PC-9 (cell line): ENCODE data around the gene AHCYL2. TPM values are rescaled to one million over a fixed set of nuclear protein-coding genes. Genes with fewer than 3 reads are reported as not detected.
"Not testable (repeated sequence)": the region's sequence is repeated elsewhere in the genome, so short reads cannot be mapped to it uniquely, and the experiment has no call there.

Source experiments
- BruUV-seq: library from RNA; stranded (reverse); fragments of 400-500 nt; replicated peaks from 2 replicates; lab custom pipeline; 2021; lab: Mats Ljungman, UMichigan
- CTCF ChIA-PET: fragments of 300-600 bp; sonication (Branson Sonifier 250); formaldehyde crosslinking; loops from one replicate; lab custom pipeline; 2022; ENCODE audit warnings: antibody characterized with exemption; lab: Charles Lee
- POLR2A ChIA-PET: fragments of 300-600 bp; sonication (Branson Sonifier 250); formaldehyde crosslinking; loops from one replicate; lab custom pipeline; 2022; ENCODE audit warnings: antibody characterized with exemption; ENCODE audit not compliant: unreplicated experiment; lab: Charles Lee
- DNase-seq, 2 experiments: peaks; one replicate each; pipeline versions ENCODE4 v3.0.0 to v3.0.0-alpha.2; 2015 to 2022; ENCODE audit warnings: mixed read lengths in 1 of 2
- H2AFZ ChIP-seq: fragments of 200-600 bp; sonication (generic); 2 replicates; pipeline ENCODE4 v1.8.1; 2017; ENCODE audit warnings: antibody characterized with exemption
- H3F3A ChIP-seq: fragments of 200-600 bp; sonication (generic); 2 replicates; pipeline ENCODE4 v1.8.1; 2017; ENCODE audit warnings: antibody characterized with exemption, mild to moderate bottlenecking, low read depth; ENCODE audit not compliant: insufficient read depth
- H3K27ac ChIP-seq: fragments of 200-600 bp; sonication (generic); 2 replicates; pipeline ENCODE4 v1.6.1; 2016; ENCODE audit warnings: mixed run types
- H3K27me3 ChIP-seq: fragments of 200-600 bp; sonication (generic); 2 replicates; pipeline ENCODE4 v1.6.1; 2016; ENCODE audit warnings: low read depth, mixed run types; ENCODE audit not compliant: insufficient read depth
- H3K36me3 ChIP-seq: fragments of 200-600 bp; sonication (generic); 2 replicates; pipeline ENCODE4 v1.6.1; 2016; ENCODE audit warnings: low read depth, mixed run types
- H3K4me1 ChIP-seq: fragments of 200-600 bp; sonication (generic); replicated peaks from 2 replicates; pipeline ENCODE4 v1.6.1; 2016; ENCODE audit warnings: mixed run types; ENCODE audit not compliant: insufficient read depth
- H3K4me2 ChIP-seq: fragments of 200-600 bp; sonication (generic); 2 replicates; pipeline ENCODE4 v1.6.1; 2017; ENCODE audit warnings: mixed run types
- H3K4me3 ChIP-seq: fragments of 200-600 bp; sonication (generic); 2 replicates; pipeline ENCODE4 v1.6.1; 2016; ENCODE audit warnings: mixed run types
- H3K79me2 ChIP-seq: fragments of 200-600 bp; sonication (generic); 2 replicates; pipeline ENCODE4 v1.6.1; 2017; ENCODE audit warnings: low read depth, mixed run types
- H3K9me2 ChIP-seq: fragments of 200-600 bp; sonication (generic); 2 replicates; pipeline ENCODE4 v1.8.1; 2017; ENCODE audit warnings: mild to moderate bottlenecking; ENCODE audit not compliant: insufficient read depth
- H3K9me3 ChIP-seq: fragments of 200-600 bp; sonication (generic); 2 replicates; pipeline ENCODE4 v1.8.1; 2016; ENCODE audit warnings: low read depth; ENCODE audit not compliant: insufficient read depth
- H4K20me1 ChIP-seq: fragments of 200-600 bp; sonication (generic); 2 replicates; pipeline ENCODE4 v1.8.1; 2017; ENCODE audit not compliant: insufficient read depth
- EZH2 ChIP-seq: fragments of 200-600 bp; sonication (generic); IDR thresholded peaks from 2 replicates; pipeline ENCODE4 v1.8.0; 2017; ENCODE audit warnings: antibody characterized with exemption, low read depth
- intact Hi-C: fragments of 100-400 bp; cut with micrococcal nuclease; formaldehyde crosslinking; loops from one replicate; pipeline ENCODE4 v1.10.0; 2022; ENCODE audit not compliant: unreplicated experiment
- total RNA-seq: library from RNA; stranded (reverse); gene quantifications from 2 replicates; pipeline ENCODE4 v1.2.3, GENCODE V29; 2021
- TF ChIP-seq, protein P1 (sequence below): fragments of 200-600 bp; sonication (generic); conservative IDR thresholded peaks from 2 replicates; pipeline ENCODE4 v1.6.1; 2017; ENCODE audit warnings: mixed run types, antibody characterized with exemption, mild to moderate bottlenecking, moderate library complexity

Gene AHCYL2
- total RNA-seq, 1 experiment from 2014 or later: 15.7 TPM

DNA sequence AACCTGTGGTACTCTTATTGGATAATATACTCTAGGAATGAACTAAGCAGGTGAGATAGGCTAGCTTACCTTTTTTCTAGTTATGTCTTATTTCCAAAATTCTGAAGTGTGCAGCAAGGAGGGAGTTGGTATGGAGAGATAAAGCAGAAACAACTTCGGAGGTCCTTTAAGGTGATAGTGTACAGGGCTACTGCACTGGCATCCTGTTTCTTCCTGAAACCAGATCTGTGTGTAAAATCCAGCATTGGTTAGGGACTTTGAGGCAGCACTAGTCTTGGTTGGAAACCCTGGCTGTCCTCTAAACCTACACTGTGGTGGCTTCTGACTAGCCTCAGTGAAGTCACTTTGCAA, 142.5 kb downstream of the AHCYL2 start:
- intact Hi-C loops: loop anchor here (1.0 to 2.0 kb wide), 6 partner anchors 25 to 643 kb away; partner anchors contain the start of gene AHCYL2
- POLR2A ChIA-PET: no interaction called here
- Histone ChIP-seq H3K36me3 (no peaks in the 10 kb centered on the region), H4K20me1 (no peaks in the 10 kb centered on the region), H3K4me3 (peak overlapping the region; percentile 76; the same call in 1 of the 2 replicates), H3K27ac (peak overlapping the region; percentile 97), H2AFZ (no peak overlapping the region), H3F3A (peaks cover 29% of the 10 kb centered on the region), H3K4me1 (peaks cover 36% of the 10 kb centered on the region), H3K9me2 (no peaks in the 10 kb centered on the region), H3K4me2 (peak overlapping the region; percentile 99), H3K79me2 (peaks cover 23% of the 10 kb centered on the region; the same call in 1 of the 2 replicates), H3K9me3 (no peaks in the 10 kb centered on the region), H3K27me3 (no peaks in the 10 kb centered on the region)
- no peak for DNase-seq
- TF ChIP-seq, protein P1, sequence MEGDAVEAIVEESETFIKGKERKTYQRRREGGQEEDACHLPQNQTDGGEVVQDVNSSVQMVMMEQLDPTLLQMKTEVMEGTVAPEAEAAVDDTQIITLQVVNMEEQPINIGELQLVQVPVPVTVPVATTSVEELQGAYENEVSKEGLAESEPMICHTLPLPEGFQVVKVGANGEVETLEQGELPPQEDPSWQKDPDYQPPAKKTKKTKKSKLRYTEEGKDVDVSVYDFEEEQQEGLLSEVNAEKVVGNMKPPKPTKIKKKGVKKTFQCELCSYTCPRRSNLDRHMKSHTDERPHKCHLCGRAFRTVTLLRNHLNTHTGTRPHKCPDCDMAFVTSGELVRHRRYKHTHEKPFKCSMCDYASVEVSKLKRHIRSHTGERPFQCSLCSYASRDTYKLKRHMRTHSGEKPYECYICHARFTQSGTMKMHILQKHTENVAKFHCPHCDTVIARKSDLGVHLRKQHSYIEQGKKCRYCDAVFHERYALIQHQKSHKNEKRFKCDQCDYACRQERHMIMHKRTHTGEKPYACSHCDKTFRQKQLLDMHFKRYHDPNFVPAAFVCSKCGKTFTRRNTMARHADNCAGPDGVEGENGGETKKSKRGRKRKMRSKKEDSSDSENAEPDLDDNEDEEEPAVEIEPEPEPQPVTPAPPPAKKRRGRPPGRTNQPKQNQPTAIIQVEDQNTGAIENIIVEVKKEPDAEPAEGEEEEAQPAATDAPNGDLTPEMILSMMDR: no peak
- no peak for TF ChIP-seq EZH2
- BruUV-seq: no TSS peak
- CTCF ChIA-PET: interaction anchor here (0.6 to 2.7 kb wide), 16 partner anchors 9 to 361 kb away, joined by 3 to 29 read pairs (median 4); partner anchors contain the start of gene STRIP2

DNA sequence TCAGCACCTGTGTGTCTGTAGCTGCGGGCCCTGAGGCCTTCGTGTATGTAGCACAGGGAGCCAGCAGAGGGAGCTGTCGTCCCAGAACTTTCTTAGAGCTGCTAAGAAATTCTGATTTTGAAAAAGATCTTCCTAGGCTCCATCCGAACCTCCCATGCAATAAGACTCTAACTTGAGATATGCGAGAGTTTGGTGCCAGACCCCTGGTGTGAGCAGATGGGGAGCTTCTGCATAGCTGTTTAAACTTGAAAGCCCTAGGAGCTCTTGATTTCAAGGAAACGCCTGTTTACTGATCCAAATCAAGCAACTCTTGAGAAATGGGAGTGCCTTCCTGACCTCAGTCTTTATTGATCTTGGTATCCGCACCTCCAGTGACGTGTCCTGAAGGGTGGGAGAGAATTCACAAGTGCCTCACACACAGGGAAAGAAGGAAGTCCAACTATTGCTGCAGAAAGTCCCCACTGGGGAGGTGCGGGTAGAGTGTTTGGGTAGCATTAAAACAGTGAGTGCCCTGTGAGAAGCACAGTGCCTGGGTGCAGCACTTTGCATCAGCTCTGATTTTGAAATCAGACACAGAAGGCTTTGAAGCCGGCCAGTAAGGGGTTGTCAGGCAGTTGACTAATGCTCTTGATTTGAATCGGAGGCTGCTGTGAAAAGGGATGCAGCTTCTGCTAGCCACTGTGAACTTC, 143.0 kb downstream of the AHCYL2 start:
- Histone ChIP-seq H3K79me2 (peaks cover 23% of the 10 kb centered on the region; the same call in 1 of the 2 replicates), H3K4me2 (peak overlapping the region; percentile 99), H3K4me1 (peaks cover 36% of the 10 kb centered on the region), H2AFZ (peak overlapping the region; percentile 76; the same call in 1 of the 2 replicates), H3K9me3 (no peaks in the 10 kb centered on the region), H3K4me3 (peak overlapping the region; percentile 76), H3F3A (peaks cover 29% of the 10 kb centered on the region), H3K36me3 (no peaks in the 10 kb centered on the region), H4K20me1 (no peaks in the 10 kb centered on the region), H3K27me3 (no peaks in the 10 kb centered on the region), H3K27ac (peak overlapping the region; percentile 97), H3K9me2 (no peaks in the 10 kb centered on the region)
- intact Hi-C loops: loop anchor here (1.0 to 2.0 kb wide), 7 partner anchors 25 to 643 kb away; partner anchors contain the start of gene AHCYL2
- POLR2A ChIA-PET: interaction anchor here (0.5 kb wide), 1 partner anchor 18 kb away, joined by 14 read pairs; no protein-coding TSS in a partner anchor
- BruUV-seq: no TSS peak
- CTCF ChIA-PET: interaction anchor here (0.5 to 2.7 kb wide), 20 partner anchors 9 to 606 kb away, joined by 3 to 29 read pairs (median 4); partner anchors contain the start of gene STRIP2
- peak; percentile 76 to 98 for DNase-seq
- no peak for TF ChIP-seq EZH2
- TF ChIP-seq, protein P1: peak; percentile 94

DNA sequence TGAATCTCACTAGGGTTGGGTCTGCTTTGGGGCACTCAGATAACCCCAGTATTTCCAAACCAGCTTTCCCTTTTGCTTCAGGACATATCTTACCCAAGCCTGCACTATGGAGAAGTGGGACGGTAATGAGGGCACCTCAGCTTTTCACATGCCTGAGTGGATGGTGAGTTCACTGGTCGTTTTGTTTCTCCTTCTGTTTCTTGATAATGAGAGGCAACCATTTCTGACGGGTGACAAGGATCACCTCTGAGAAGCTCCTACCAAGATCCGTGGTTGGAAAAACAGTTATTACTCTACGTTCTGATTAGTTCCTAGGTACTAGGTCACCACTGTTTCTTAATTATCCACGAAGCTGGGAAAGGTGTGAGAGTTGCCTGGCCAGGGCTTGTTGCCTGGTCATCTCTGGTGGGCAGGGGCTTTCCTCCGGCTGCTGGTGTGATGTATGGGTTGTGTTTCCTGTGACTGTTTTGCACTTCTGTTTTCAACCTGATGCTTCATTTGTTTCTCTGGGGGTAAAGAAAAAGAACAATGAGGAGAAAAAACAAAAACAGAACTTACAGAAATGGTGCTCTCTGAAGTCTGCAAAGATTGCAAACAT, 143.7 kb downstream of the AHCYL2 start:
- Histone ChIP-seq H3K4me3 (peak overlapping the region; percentile 76), H3K79me2 (peaks cover 23% of the 10 kb centered on the region; the same call in 1 of the 2 replicates), H3K27me3 (no peaks in the 10 kb centered on the region), H3K36me3 (no peaks in the 10 kb centered on the region), H3K4me2 (peak overlapping the region; percentile 99), H3F3A (peaks cover 34% of the 10 kb centered on the region), H3K9me3 (no peaks in the 10 kb centered on the region), H4K20me1 (no peaks in the 10 kb centered on the region), H3K4me1 (peaks cover 36% of the 10 kb centered on the region), H2AFZ (peak overlapping the region; percentile 76), H3K27ac (peak overlapping the region; percentile 97), H3K9me2 (no peaks in the 10 kb centered on the region)
- intact Hi-C loops: loop anchor here (1.0 kb wide), 1 partner anchor 65 kb away; no protein-coding TSS in a partner anchor
- ChIA-PET CTCF (interaction anchor here (0.5 to 2.7 kb wide), 17 partner anchors 8 to 605 kb away, joined by 3 to 29 read pairs (median 5); no protein-coding TSS in a partner anchor), POLR2A (no interaction called here)
- TF ChIP-seq, protein P1: no peak
- TF ChIP-seq EZH2: no peak
- no TSS peak for BruUV-seq
- no peak for DNase-seq

DNA sequence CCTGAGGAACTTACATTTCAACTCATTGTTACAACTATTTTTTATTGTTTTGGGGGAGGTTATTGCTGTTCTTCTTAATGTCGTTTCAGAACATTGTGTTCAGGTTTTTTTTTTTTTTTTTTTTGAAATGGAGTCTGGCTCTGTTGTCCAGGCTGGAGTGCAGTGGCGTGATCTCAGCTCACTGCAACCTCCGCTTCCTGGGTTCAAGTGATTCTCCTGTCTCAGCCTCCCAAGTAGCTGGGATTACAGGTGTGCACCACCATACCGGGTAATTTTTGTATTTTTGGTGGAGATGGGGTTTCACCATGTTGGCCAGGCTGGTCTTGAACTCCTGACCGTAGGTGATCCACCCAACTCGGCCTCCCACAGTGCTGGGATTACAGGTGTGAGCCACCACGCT, 144.6 kb downstream of the AHCYL2 start:
- CTCF ChIA-PET: interaction anchor here (0.5 to 1.3 kb wide), 5 partner anchors 8 to 828 kb away, joined by 3 to 4 read pairs (median 3); no protein-coding TSS in a partner anchor
- peaks cover 36% of the 10 kb centered on the region for H3K4me1 ChIP-seq
- peaks cover 37% of the 10 kb centered on the region for H3F3A ChIP-seq
- peak overlapping the region; percentile 97 for H3K27ac ChIP-seq
- DNase-seq, intact Hi-C loops, H3K27me3 ChIP-seq, H2AFZ ChIP-seq, H4K20me1 ChIP-seq, H3K9me3 ChIP-seq, H3K9me2 ChIP-seq, BruUV-seq, H3K36me3 ChIP-seq: not testable (repeated sequence)
- H3K79me2 ChIP-seq: peaks cover 23% of the 10 kb centered on the region; the same call in 1 of the 2 replicates
- POLR2A ChIA-PET: interaction anchor here (0.6 kb wide), 1 partner anchor 68 kb away, joined by 3 read pairs; no protein-coding TSS in a partner anchor
- H3K4me2 ChIP-seq: peak overlapping the region; percentile 99
- peak overlapping the region; percentile 76 for H3K4me3 ChIP-seq
